ENCODE results near the gene USP24. TPM values are rescaled to one million over a fixed set of nuclear protein-coding genes. Genes with fewer than 3 reads are reported as not detected.

USP24 gene
- total RNA-seq, 1 experiment from 2014 or later, result 40.9 TPM

GRCh38 chr1:55052221-55053142 is 162.7 kb downstream of the USP24 start (continued):
- no peak for TF ChIP-seq ZNF232 (CRISPR knock-in tag; IDR thresholded peaks at IDR 0.05)

- ATAC-seq (no peak), DNase-seq (ENCODE audit: low spot score) (no peak)
- Mint-ChIP-seq H3K9me3 (no peaks in the 10 kb centered on the region), H3K4me1 (0 out of 2 replicates have a peak, but pooled peaks cover 2% of the 10 kb centered on the region), H3K36me3 (peaks cover 29% of the 10 kb centered on the region), H3K27ac (0 out of 2 replicates have a peak overlapping the region, but pooled peaks have one; percentile 74), H3K4me3 (no peak overlapping the region), H3K27me3 (ENCODE audit: low read depth) (no peaks in the 10 kb centered on the region)
- CTCF ChIA-PET, result interaction anchor here (1.1 kb wide), 1 partner anchor 107 kb away, joined by 3 read pairs; no protein-coding TSS in a partner anchor
- TF ChIP-seq ZNF671 (CRISPR knock-in tag; IDR thresholded peaks at IDR 0.05), result no peak
- no peak for TF ChIP-seq JUN (CRISPR knock-in tag; IDR thresholded peaks at IDR 0.05)
- TF ChIP-seq, protein P1, sequence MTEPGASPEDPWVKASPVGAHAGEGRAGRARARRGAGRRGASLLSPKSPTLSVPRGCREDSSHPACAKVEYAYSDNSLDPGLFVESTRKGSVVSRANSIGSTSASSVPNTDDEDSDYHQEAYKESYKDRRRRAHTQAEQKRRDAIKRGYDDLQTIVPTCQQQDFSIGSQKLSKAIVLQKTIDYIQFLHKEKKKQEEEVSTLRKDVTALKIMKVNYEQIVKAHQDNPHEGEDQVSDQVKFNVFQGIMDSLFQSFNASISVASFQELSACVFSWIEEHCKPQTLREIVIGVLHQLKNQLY (CRISPR knock-in tag; IDR thresholded peaks at IDR 0.05), result no peak
- TF ChIP-seq E2F4 (CRISPR knock-in tag; IDR thresholded peaks at IDR 0.05; ENCODE audit: borderline replicate concordance, low read depth), result no peak
- no peak for TF ChIP-seq IRF2 (CRISPR knock-in tag; IDR thresholded peaks at IDR 0.05; ENCODE audit: borderline replicate concordance, low read depth)
- TF ChIP-seq GABPB1 (CRISPR knock-in tag; IDR thresholded peaks at IDR 0.05), result no peak
- POLR2A ChIA-PET, result no interaction called here
Observed at GRCh38 chr1:55051621-55052020, 163.5 kb downstream of the USP24 start.

GRCh38 chr1:55051169-55051568 is 164.0 kb downstream of the USP24 start:
- DNase-seq (ENCODE audit: low spot score) (no peak), ATAC-seq (no peak)
- Mint-ChIP-seq H3K4me3 (no peak overlapping the region), H3K9me3 (no peaks in the 10 kb centered on the region), H3K4me1 (0 out of 2 replicates have a peak, but pooled peaks cover 2% of the 10 kb centered on the region), H3K27ac (0 out of 2 replicates have a peak overlapping the region, but pooled peaks have one; percentile 74), H3K36me3 (peaks cover 26% of the 10 kb centered on the region), H3K27me3 (ENCODE audit: low read depth) (no peaks in the 10 kb centered on the region)
- POLR2A ChIA-PET, result no interaction called here
- CTCF ChIA-PET, result interaction anchor here (1.1 kb wide), 1 partner anchor 106 kb away, joined by 3 read pairs; no protein-coding TSS in a partner anchor
- TF ChIP-seq, protein P2, sequence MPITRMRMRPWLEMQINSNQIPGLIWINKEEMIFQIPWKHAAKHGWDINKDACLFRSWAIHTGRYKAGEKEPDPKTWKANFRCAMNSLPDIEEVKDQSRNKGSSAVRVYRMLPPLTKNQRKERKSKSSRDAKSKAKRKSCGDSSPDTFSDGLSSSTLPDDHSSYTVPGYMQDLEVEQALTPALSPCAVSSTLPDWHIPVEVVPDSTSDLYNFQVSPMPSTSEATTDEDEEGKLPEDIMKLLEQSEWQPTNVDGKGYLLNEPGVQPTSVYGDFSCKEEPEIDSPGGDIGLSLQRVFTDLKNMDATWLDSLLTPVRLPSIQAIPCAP (CRISPR knock-in tag; IDR thresholded peaks at IDR 0.05), result no peak
- no peak for TF ChIP-seq PRRX2 (CRISPR knock-in tag; IDR thresholded peaks at IDR 0.05)
- TF ChIP-seq, protein P3, sequence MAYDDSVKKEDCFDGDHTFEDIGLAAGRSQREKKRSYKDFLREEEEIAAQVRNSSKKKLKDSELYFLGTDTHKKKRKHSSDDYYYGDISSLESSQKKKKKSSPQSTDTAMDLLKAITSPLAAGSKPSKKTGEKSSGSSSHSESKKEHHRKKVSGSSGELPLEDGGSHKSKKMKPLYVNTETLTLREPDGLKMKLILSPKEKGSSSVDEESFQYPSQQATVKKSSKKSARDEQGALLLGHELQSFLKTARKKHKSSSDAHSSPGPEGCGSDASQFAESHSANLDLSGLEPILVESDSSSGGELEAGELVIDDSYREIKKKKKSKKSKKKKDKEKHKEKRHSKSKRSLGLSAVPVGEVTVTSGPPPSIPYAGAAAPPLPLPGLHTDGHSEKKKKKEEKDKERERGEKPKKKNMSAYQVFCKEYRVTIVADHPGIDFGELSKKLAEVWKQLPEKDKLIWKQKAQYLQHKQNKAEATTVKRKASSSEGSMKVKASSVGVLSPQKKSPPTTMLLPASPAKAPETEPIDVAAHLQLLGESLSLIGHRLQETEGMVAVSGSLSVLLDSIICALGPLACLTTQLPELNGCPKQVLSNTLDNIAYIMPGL (CRISPR knock-in tag; IDR thresholded peaks at IDR 0.05), result no peak
- no peak for TF ChIP-seq KAT7 (CRISPR knock-in tag; IDR thresholded peaks at IDR 0.05; ENCODE audit: borderline replicate concordance)
- TF ChIP-seq SMAD4 (CRISPR knock-in tag; IDR thresholded peaks at IDR 0.05), result no peak
- no peak for TF ChIP-seq ZNF317 (CRISPR knock-in tag; IDR thresholded peaks at IDR 0.05; ENCODE audit: borderline replicate concordance, low read depth)
- TF ChIP-seq CBFB (CRISPR knock-in tag; IDR thresholded peaks at IDR 0.05; ENCODE audit: low read depth), result no peak
- TF ChIP-seq ETV6 (CRISPR knock-in tag; IDR thresholded peaks at IDR 0.05), result no peak
- TF ChIP-seq E2F5 (CRISPR knock-in tag; IDR thresholded peaks at IDR 0.05), result no peak
- no peak for TF ChIP-seq TP53 (CRISPR knock-in tag; IDR thresholded peaks at IDR 0.05)
- no peak for TF ChIP-seq MXD4 (CRISPR knock-in tag; IDR thresholded peaks at IDR 0.05; ENCODE audit: borderline replicate concordance)
- TF ChIP-seq SP1 (CRISPR knock-in tag; conservative IDR thresholded peaks at IDR 0.05), result no peak
- no peak for TF ChIP-seq ELF4 (CRISPR knock-in tag; IDR thresholded peaks at IDR 0.05; ENCODE audit: low read depth)
- no peak for TF ChIP-seq ZNF263 (CRISPR knock-in tag; IDR thresholded peaks at IDR 0.05; ENCODE audit: low read depth)
- TF ChIP-seq TCF7 (CRISPR knock-in tag; IDR thresholded peaks at IDR 0.05; ENCODE audit: low read depth), result no peak
- TF ChIP-seq AR (CRISPR knock-in tag; IDR thresholded peaks at IDR 0.05), result no peak
